Measurements from ENCODE around the gene C14orf39.

The C14orf39 gene

DNA sequence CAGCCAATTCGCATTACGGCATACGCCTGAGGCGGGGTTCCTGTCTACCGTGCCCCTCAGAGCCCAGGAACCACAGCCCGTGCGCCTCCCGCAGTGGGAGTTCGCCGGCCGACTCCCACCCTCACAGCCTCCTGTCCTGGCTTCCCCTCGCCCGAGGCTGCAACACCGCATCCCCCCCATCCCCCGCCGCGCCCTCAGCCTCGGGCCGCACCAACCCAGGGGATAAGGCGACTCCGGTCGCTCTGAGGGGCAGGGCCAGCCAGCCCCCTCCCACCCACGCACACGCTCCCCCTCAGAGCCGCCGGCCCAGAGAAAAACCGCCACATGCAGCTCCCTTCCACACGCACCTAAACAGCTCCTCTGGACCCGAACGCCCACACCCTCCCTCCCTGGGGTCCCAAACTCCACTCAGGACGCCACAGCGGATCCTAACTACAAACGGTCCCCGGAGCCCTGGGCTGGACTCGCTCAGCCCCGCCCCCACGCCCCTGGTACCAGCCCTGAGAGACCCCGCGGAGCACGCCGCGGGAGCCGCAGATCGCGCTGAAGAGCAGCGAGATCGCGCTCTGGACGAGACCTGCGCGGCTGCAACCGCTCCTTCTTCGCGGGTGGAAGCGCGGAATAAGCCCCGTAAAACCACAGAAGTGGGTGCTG, at the start of gene C14orf39:
Gene C14orf39 (minus strand): TSS at position 466 of the 654 bp plus-strand sequence. CDS start 985 bp downstream, outside the sequence.
- peak; percentile 34 for DNase-seq (ENCODE audit: low read depth)

DNA sequence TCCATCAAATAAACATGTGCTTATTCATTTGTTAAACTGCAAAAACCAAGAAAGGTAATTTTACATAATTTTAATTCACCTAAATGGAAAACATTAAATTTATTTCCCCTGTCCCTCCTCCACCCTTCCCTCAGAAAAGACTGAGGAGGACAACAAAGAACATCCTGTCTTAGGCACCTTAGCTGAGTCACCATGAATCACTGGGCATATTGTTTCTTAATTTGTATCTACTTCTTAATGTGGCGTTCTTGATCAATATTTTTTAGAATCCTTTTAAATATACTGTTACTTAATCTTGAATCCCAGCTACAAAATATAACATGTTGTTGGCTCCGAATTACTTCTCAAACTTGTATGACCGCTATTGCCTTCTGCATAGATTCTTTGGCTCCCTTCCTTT, 46.6 kb upstream of the C14orf39 start:
- DNase-seq (ENCODE audit: low read depth): no peak

- no peak for DNase-seq (ENCODE audit: low read depth)
Measured at GRCh38 chr14:60515511-60516289, 29.8 kb upstream of the C14orf39 start.

DNA sequence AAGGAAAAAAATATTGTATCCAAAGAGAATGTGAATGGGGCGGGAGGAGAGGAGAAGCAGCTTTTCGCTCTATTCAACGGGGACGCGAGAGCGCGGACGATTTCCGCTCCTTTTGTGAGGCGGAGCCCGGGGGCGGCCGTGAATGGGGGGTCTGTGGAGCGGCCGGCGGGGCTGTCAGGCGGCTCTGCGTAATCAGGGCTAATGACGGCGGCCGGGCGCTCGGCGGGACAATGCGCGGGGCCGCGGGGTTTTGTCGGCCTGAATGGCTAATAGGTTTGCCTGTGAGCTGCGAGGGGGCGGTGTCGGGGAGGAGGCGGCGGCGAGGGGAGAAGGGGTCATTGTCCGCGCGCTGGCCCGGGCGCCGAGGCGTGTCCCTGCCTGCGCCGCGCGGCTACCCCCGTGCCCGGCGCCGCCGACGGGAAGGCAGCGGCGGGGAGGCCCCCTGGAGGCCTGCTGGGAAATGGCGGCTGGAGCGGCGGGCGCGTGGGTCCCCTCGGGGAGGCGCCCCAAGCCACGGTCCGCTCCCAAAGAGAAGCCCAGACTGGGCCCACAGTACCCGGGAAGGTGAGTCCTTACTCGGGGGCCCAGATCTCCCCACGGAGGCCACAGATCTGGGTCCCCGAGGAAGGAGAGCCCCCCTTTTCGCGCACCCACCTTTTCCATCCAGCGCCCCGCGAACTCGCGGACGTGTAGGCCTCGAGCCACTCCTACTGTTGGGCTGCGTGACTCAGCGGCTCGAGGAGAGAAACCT, 29.1 kb upstream of the C14orf39 start:
- no peak for DNase-seq (ENCODE audit: low read depth)

GRCh38 chr14:60514378-60514740, 28.5 kb upstream of the C14orf39 start:
- no peak for DNase-seq (ENCODE audit: low read depth)

DNA sequence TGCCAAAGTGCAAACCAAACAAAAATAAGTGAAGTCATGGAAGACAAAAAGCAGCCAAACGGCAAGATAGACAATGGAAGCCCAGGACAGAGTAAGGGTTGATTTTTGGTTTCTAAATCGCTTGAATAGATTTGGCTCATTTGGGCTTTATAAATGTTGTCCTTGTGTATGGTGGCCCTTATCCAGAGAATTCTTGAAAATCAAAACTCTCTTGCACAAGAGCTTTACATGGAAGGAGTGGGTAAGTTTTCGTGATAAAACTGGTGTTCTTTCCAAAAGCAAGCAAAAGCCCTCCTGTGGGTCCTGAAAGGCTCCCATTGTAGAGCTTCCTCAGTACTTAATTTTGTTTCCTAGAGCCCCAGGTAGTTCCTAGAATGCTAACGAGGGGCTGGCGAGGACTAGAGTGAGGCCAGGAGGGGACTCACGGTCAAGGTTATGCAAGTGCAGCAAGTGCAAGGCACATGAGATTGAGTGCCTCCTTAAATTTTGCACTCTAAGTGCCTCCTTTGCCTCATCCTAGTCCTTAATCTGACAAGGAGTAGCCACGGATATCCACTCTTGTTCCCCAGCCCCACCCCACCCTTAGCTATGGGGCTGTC, 27.2 kb upstream of the C14orf39 start:
- DNase-seq (ENCODE audit: low read depth): no peak

GRCh38 chr14:60512126-60512525, 26.3 kb upstream of the C14orf39 start:
- DNase-seq (ENCODE audit: low read depth): no peak

DNA sequence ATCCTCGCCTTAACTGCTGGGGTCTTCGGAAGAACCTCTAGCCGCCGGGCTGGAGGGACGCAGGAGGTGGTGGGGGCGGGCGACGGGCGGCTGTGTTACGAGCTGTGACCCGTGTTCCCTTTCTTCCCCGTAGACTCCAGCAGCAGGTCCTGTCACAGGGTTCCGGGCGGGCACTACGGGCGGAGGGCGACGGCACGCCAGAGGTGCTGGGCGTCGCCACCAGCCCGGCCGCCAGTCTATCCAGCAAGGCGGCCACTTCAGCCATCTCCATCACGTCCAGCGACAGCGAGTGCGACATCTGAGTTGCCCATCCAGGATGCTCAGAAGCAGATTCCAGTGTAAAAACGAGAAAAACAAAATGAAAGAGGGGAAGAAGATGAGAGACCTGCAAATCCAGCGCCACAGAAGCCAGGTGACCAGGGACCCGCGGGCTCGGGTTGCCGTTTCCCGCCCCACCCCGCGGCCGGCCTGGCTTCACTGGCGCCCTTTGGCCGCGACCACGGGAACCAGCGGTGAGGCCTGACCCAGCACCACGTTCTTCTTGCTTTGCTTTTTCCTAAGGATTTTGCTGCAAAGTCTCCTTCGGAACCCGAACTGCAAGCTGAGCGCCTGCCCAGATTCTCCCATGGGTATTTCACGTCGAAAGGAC, 25.2 kb upstream of the C14orf39 start:
- DNase-seq (ENCODE audit: low read depth): no peak

GRCh38 chr14:60510254-60510950, 24.5 kb upstream of the C14orf39 start:
- DNase-seq (ENCODE audit: low read depth): no peak

DNA sequence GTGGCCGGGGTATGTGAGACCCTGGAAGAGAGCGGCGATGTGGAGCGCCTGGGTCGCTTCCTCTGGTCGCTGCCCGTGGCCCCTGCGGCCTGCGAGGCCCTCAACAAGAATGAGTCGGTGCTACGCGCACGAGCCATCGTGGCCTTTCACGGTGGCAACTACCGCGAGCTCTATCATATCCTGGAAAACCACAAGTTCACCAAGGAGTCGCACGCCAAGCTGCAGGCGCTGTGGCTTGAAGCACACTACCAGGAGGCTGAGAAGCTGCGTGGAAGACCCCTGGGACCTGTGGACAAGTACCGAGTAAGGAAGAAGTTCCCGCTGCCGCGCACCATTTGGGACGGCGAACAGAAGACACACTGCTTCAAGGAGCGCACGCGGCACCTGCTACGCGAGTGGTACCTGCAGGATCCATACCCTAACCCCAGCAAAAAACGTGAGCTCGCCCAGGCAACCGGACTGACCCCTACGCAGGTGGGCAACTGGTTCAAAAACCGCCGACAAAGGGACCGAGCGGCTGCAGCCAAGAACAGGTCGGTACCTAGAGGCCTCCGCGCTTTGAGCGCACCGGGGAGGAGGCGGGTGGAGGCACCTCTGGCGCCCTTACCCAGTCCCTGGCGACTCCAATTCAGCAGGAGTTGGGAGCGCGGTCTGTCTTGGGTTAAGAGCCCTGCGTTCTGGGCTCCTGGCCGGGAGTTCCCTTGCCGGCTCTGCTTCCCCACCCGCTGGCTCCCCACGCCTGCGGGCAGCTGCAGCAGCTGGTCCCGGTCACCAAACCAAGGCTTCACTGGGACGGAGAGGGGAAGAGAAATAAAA, 23.8 kb upstream of the C14orf39 start:
- no peak for DNase-seq (ENCODE audit: low read depth)

DNA sequence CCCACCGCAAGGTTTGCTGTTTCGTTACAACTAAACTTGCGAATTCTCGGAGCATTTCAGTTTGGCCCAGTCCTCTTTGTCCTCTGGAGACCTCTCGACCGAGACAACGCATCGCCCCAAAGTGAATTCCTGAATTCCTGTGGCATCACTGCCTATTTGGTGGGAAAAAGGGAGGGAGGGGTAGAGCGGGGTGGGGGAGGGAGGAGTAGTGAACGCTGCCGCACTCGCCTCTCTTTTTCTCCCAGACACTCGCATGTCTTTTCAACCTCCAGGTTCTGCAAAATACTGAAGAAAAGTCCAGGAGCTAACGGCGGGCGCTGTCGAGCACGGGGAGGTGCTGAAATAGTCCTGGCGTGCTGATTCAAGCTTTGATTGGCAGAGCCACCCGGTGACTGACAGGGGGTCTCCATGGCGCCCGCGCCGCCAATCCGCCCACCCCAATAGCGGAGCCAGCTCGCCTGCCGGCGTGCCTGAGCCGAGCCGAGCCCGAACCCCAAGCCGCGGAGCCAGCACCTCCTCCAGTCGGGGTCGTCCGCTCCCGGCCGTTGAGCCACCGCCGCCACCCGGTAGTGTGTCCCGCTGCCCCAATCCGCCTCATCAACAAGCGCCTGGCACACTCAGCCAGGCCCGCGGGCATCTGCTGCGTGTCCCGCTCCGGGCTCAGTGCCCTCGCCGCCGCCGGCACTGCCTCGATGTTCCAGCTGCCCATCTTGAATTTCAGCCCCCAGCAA, 23.0 kb upstream of the C14orf39 start, which contains the start of gene SIX6:
Gene SIX6 (plus strand): TSS at position 440 of the 731 bp plus-strand sequence. CDS start 253 bp downstream, at position 693.
- DNase-seq (ENCODE audit: low read depth): peak; percentile 25

- no peak for DNase-seq (ENCODE audit: low read depth)
Measured at GRCh38 chr14:60508363-60508706, 22.5 kb upstream of the C14orf39 start.

GRCh38 chr14:60506985-60507829, 21.3 kb upstream of the C14orf39 start:
- no peak for DNase-seq (ENCODE audit: low read depth)

DNA sequence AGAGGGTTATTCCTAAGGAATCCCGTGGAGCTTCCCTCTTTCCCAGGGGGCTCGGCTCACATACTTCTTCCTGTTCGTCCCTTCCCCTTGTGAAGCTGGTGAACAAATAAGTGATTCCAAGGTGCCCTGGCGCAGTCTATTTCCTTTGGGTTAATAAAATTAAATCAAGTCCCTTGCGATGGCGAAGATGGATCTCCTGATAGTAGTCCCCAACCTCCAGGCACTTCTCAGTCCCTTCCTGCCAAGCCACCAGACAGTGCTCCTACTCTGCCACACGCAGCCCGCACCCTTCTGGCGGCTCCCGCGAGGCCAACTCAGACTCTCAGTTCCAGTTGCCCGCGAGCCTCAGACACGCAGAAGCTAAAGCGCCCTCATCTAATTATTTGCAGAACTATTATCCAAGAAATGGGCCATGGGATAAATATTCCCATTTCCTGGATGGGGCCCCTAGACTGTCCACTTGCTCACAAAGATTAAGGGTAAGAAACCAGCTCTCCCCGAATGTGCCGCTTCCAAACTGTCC, 20.7 kb upstream of the C14orf39 start:
- DNase-seq (ENCODE audit: low read depth): no peak

GRCh38 chr14:60506010-60506409, 20.1 kb upstream of the C14orf39 start:
- no peak for DNase-seq (ENCODE audit: low read depth)

- DNase-seq (ENCODE audit: low read depth): no peak
Measured at GRCh38 chr14:60505448-60505847, 19.6 kb upstream of the C14orf39 start.

GRCh38 chr14:60502541-60502940, 16.7 kb upstream of the C14orf39 start:
- no peak for DNase-seq (ENCODE audit: low read depth)

DNA sequence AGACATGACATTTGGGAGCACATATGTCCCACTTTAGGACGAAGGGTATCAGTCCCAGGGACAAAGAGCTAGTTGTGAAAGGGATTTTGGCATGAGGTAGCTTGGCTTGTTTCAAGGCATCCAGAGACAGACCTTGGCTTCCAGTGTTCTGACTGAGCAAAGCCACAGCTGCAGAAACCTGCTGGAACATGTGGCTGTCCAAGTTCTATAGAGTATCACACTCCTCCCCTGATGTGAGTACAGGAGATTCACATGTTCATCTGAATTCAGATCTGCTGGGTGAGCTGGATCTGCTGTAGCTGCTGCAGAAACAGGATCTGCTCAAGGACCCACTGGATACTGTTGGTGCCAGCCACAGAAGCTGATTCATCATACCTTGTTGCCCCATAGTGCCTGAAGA, 10.1 kb upstream of the C14orf39 start:
- DNase-seq (ENCODE audit: low read depth): no peak

GRCh38 chr14:60490270-60490669, 4.4 kb upstream of the C14orf39 start:
- no peak for DNase-seq (ENCODE audit: low read depth)

All from iris pigment epithelial cell (primary cell).